ENCODE measurements around the gene EXOSC3.
A peak's percentile ranks its signal among the peaks of the same experiment; 100 is the strongest.

EXOSC3 gene

GRCh38 chr9:37749129-37749528, 35.7 kb downstream of the EXOSC3 start:
- no peak overlapping the region for H3K4me3 ChIP-seq (ENCODE audit: control insufficient read depth, low read depth, low read length)
- TF ChIP-seq CTCF (IDR thresholded peaks at IDR 0.05; ENCODE audit: control insufficient read depth, insufficient read depth, low read depth, low read length, missing control alignments) = no peak
- no peak for DNase-seq (ENCODE audit: low read depth)

- TF ChIP-seq CTCF (IDR thresholded peaks at IDR 0.05; ENCODE audit: control insufficient read depth, insufficient read depth, low read depth, low read length, missing control alignments) = peak; percentile 91
- DNase-seq (ENCODE audit: low read depth) = no peak
- H3K4me3 ChIP-seq (ENCODE audit: control insufficient read depth, low read depth, low read length) = no peak overlapping the region
Measured at GRCh38 chr9:37747271-37747753, 37.6 kb downstream of the EXOSC3 start.

GRCh38 chr9:37746448-37747270, 38.2 kb downstream of the EXOSC3 start:
- no peak for TF ChIP-seq CTCF (IDR thresholded peaks at IDR 0.05; ENCODE audit: control insufficient read depth, insufficient read depth, low read depth, low read length, missing control alignments)
- no peak overlapping the region for H3K4me3 ChIP-seq (ENCODE audit: control insufficient read depth, low read depth, low read length)
- DNase-seq (ENCODE audit: low read depth) = no peak

GRCh38 chr9:37745970-37746369, 38.9 kb downstream of the EXOSC3 start:
- no peak for DNase-seq (ENCODE audit: low read depth)
- no peak overlapping the region for H3K4me3 ChIP-seq (ENCODE audit: control insufficient read depth, low read depth, low read length)
- no peak for TF ChIP-seq CTCF (IDR thresholded peaks at IDR 0.05; ENCODE audit: control insufficient read depth, insufficient read depth, low read depth, low read length, missing control alignments)

GRCh38 chr9:37740631-37741328, 44.1 kb downstream of the EXOSC3 start:
- no peak for DNase-seq (ENCODE audit: low read depth)
- TF ChIP-seq CTCF (IDR thresholded peaks at IDR 0.05; ENCODE audit: control insufficient read depth, insufficient read depth, low read depth, low read length, missing control alignments) = no peak
- no peak overlapping the region for H3K4me3 ChIP-seq (ENCODE audit: control insufficient read depth, low read depth, low read length)

GRCh38 chr9:37740128-37740527, 44.7 kb downstream of the EXOSC3 start:
- H3K4me3 ChIP-seq (ENCODE audit: control insufficient read depth, low read depth, low read length) = no peak overlapping the region

More at GRCh38 chr9:37740128-37740527, 44.7 kb downstream of the EXOSC3 start:
- TF ChIP-seq CTCF (IDR thresholded peaks at IDR 0.05; ENCODE audit: control insufficient read depth, insufficient read depth, low read depth, low read length, missing control alignments) = no peak
- DNase-seq (ENCODE audit: low read depth) = no peak
